C4-2B (cell line): Measurements from ENCODE around the gene C1QTNF9B.
A peak's percentile ranks its signal among the peaks of the same experiment; 100 is the strongest.

Experiments
- H3K27ac ChIP-seq: fragments of 450-650 bp; 2 replicates; pipeline ENCODE4 v1.5.1; 2017
- ZFX ChIP-seq: fragments of 450-650 bp; IDR thresholded peaks from 2 replicates; pipeline ENCODE4 v1.6.1; 2017
- TF ChIP-seq, protein P1 (sequence below): fragments of 450-650 bp; conservative IDR thresholded peaks from 2 replicates; pipeline ENCODE4 v1.5.1; 2017; ENCODE audit warnings: mild to moderate bottlenecking

Gene C1QTNF9B

DNA sequence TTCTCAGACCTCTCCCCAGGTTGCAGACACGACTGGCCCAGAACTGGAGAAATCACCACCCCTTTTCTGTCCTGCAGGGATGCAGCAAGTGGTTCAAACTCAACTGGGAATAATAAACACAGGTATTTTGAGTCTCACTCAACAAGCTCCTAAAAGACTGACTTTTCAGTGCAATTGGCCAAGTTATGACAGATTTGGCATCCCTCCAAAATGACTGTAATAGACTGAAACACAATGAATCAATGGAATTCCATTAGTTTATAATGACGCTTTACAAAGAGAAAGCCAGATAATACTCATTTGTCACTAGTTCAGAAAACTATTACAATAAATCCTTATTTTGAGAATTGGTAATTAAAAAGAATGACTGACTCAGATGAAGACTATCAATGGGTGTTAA, 46.2 kb downstream of the C1QTNF9B start:
- no peak for TF ChIP-seq ZFX
- TF ChIP-seq, protein P1, sequence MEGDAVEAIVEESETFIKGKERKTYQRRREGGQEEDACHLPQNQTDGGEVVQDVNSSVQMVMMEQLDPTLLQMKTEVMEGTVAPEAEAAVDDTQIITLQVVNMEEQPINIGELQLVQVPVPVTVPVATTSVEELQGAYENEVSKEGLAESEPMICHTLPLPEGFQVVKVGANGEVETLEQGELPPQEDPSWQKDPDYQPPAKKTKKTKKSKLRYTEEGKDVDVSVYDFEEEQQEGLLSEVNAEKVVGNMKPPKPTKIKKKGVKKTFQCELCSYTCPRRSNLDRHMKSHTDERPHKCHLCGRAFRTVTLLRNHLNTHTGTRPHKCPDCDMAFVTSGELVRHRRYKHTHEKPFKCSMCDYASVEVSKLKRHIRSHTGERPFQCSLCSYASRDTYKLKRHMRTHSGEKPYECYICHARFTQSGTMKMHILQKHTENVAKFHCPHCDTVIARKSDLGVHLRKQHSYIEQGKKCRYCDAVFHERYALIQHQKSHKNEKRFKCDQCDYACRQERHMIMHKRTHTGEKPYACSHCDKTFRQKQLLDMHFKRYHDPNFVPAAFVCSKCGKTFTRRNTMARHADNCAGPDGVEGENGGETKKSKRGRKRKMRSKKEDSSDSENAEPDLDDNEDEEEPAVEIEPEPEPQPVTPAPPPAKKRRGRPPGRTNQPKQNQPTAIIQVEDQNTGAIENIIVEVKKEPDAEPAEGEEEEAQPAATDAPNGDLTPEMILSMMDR: no peak
- no peak overlapping the region for H3K27ac ChIP-seq

- TF ChIP-seq, protein P1: no peak
- no peak for TF ChIP-seq ZFX
- H3K27ac ChIP-seq: no peak overlapping the region
Measured at GRCh38 chr13:23850134-23850533, 47.2 kb downstream of the C1QTNF9B start.

DNA sequence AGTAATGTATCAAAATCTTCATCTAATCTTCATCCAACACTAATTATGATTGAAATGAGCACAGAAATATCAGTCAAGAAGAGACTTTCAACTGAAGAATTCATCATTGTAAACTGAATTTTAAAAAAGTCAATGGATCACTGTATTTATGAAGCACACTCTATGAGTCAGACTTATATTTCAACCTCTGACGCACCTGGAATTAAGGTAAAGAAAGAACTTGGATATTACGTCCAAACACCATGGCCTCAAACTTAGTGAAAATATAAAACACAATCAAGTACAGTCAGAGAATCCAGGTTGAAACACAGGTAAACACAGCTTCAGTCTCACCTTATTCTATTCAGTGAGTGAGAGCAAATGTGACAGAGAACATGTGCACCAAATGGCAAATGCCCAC, 47.6 kb downstream of the C1QTNF9B start:
- TF ChIP-seq ZFX: no peak
- TF ChIP-seq, protein P1: no peak
- H3K27ac ChIP-seq: no peak overlapping the region

DNA sequence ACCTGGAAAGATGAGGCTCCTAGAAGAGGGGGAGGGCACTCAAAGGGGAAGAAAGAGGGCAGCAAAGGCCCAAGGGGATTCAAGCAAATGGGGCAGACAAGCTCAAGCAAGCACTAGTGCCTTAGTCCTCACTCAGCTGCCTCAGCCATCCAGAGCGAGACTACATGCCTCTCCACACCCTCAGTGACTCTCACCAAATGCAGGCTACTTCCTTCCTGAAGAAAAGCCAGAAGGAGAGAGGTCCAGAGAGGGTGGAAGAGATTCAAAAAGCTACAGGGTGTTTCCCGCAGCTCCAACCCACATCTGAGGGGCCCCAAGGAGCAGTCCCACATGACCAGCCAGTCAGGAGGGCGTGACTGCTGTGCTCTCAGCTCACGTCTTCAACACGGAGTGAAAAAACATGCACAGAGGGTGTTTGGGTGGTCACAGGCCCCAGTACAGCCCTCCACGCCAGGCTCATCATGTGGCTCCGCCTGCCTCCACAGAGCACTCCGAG, 48.6 kb downstream of the C1QTNF9B start:
- TF ChIP-seq, protein P1: no peak
- no peak for TF ChIP-seq ZFX
- H3K27ac ChIP-seq: peak overlapping the region; percentile 34

DNA sequence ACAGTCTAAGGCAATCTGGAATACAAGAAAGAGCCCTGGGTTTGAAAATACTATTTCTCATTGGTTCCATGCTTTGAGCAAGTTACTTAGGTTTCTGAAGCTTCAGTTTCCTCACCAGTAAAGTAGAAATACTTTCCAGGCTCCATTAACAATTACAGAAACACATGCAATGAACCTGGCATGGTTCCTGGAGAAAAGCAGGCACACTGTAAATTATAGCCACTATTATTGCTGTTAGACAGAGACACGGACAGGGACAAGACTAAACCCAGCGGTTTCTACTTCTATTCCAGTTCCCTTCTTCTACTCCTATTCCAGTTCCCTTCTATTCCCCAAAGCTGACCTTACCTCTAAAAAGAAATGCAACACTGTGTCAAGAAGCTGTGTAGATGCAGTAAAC, 49.3 kb downstream of the C1QTNF9B start:
- peak overlapping the region; percentile 34 for H3K27ac ChIP-seq
- TF ChIP-seq, protein P1: no peak
- TF ChIP-seq ZFX: no peak

- H3K27ac ChIP-seq: no peak overlapping the region
- TF ChIP-seq, protein P1: no peak
- no peak for TF ChIP-seq ZFX
Measured at GRCh38 chr13:23847497-23847896, 49.8 kb downstream of the C1QTNF9B start.

- no peak for TF ChIP-seq ZFX
- TF ChIP-seq, protein P1: no peak
- H3K27ac ChIP-seq: no peak overlapping the region
Measured at GRCh38 chr13:23845105-23845725, 52.1 kb downstream of the C1QTNF9B start.
